Panc1 (cell line): ENCODE measurements around the gene TRIM37. TPM values are rescaled to one million over a fixed set of nuclear protein-coding genes. Genes with fewer than 3 reads are reported as not detected.

Experiments used
- ATAC-seq: fragments of 200-7000 bp; cut with Tn5 transposase; 2 replicates; pipeline ENCODE4 v1.9.1; 2020; ENCODE audit warnings: mild to moderate bottlenecking, moderate library complexity
- BruUV-seq: library from RNA; stranded (reverse); fragments of 400-500 nt; replicated peaks from 2 replicates; lab custom pipeline; 2021; lab: Mats Ljungman, UMichigan
- CTCF ChIA-PET: fragments of 300-600 bp; sonication (Branson Sonifier 250); formaldehyde crosslinking; loops from one replicate; lab custom pipeline; 2022; ENCODE audit warnings: antibody characterized with exemption; lab: Charles Lee
- POLR2A ChIA-PET: fragments of 300-600 bp; sonication (Branson Sonifier 250); formaldehyde crosslinking; loops from one replicate; lab custom pipeline; 2022; ENCODE audit warnings: antibody characterized with exemption; lab: Charles Lee
- DNase-seq: peaks from one replicate; pipeline ENCODE4 v3.0.0-alpha.2; 2010; ENCODE audit warnings: low read depth, low spot score
- H3K27ac ChIP-seq: 2 replicates; pipeline ENCODE4 v1.5.1; 2011; ENCODE audit warnings: mild to moderate bottlenecking, low read length, inconsistent platforms
- H3K27me3 ChIP-seq: fragments of 200-500 bp; sonication (Bioruptor generic); 2 replicates; pipeline ENCODE4 v1.6.0; 2014; ENCODE audit warnings: low read length, inconsistent platforms; ENCODE audit not compliant: control insufficient read depth, insufficient read depth
- H3K36me3 ChIP-seq: fragments of 200-500 bp; sonication (Bioruptor generic); 2 replicates; pipeline ENCODE4 v1.5.1; 2014; ENCODE audit warnings: inconsistent platforms, mild to moderate bottlenecking, low read length, moderate library complexity; ENCODE audit not compliant: control insufficient read depth, insufficient read depth
- H3K4me1 ChIP-seq: 2 replicates; pipeline ENCODE4 v1.5.1; 2011; ENCODE audit warnings: inconsistent platforms, mild to moderate bottlenecking, low read length, moderate library complexity; ENCODE audit not compliant: control insufficient read depth, insufficient read depth
- H3K4me3 ChIP-seq, 2 experiments: 2 replicates each; pipeline ENCODE4 v1.5.1; 2011 to 2012; ENCODE audit warnings: low read depth in 2 of 2, low read length in 2 of 2, mild to moderate bottlenecking in 2 of 2, inconsistent platforms in 1 of 2, moderate library complexity in 1 of 2
- H3K9me3 ChIP-seq: fragments of 200-500 bp; sonication (Bioruptor generic); 2 replicates; pipeline ENCODE4 v1.5.1; 2014; ENCODE audit warnings: low read depth, mild to moderate bottlenecking, inconsistent platforms, low read length, moderate library complexity; ENCODE audit not compliant: control insufficient read depth, insufficient read depth
- CTCF ChIP-seq: fragments of 450-650 bp; IDR thresholded peaks from 2 replicates; pipeline ENCODE4 v1.5.1; 2017; ENCODE audit warnings: mild to moderate bottlenecking
- POLR2AphosphoS5 ChIP-seq: IDR thresholded peaks from 2 replicates; pipeline ENCODE4 v1.6.1; 2012; ENCODE audit warnings: mild to moderate bottlenecking, low read depth, low read length, moderate library complexity
- REST ChIP-seq, 2 experiments: IDR thresholded peaks; 2 replicates each; pipeline ENCODE4 v1.6.1; 2011 to 2012; ENCODE audit warnings: low read depth in 2 of 2, control low read depth in 1 of 2, low read length in 1 of 2, mild to moderate bottlenecking in 1 of 2, moderate library complexity in 1 of 2; ENCODE audit not compliant: insufficient read depth in 1 of 2
- SIN3A ChIP-seq: IDR thresholded peaks from 2 replicates; pipeline ENCODE4 v1.6.1; 2012; ENCODE audit warnings: low read depth, mild to moderate bottlenecking, low read length, moderate library complexity, borderline replicate concordance; ENCODE audit not compliant: insufficient read depth
- TCF7L2 ChIP-seq: IDR thresholded peaks from 2 replicates; pipeline ENCODE4 v1.6.1; 2011; ENCODE audit warnings: mild to moderate bottlenecking, low read depth, low read length, inconsistent platforms
- in situ Hi-C: cut with HindIII; loops from 2 replicates; pipeline ENCODE4 v1.10.0; 2016; ENCODE audit warnings: low sequenced_read_pairs, low pct_unique_long_range_greater_than_20kb
- intact Hi-C: fragments of 100-400 bp; cut with micrococcal nuclease; formaldehyde crosslinking; loops from one replicate; pipeline ENCODE4 v1.10.0; 2022; ENCODE audit not compliant: unreplicated experiment
- total RNA-seq: library from RNA; stranded (reverse); gene quantifications from one replicate; pipeline ENCODE4 v1.2.1, GENCODE V29; 2021; ENCODE audit not compliant: unreplicated experiment

TRIM37 gene
- total RNA-seq, 1 experiment from 2014 or later, result 43.3 TPM

- in situ Hi-C loops (no loop called here), intact Hi-C loops (no loop called here)
- Histone ChIP-seq H3K4me3 (no peak overlapping the region), H3K27ac (no peak overlapping the region), H3K4me1 (no peaks in the 10 kb centered on the region), H3K9me3 (peaks cover 7% of the 10 kb centered on the region; the same call in 1 of the 2 replicates), H3K36me3 (no peaks in the 10 kb centered on the region), H3K27me3 (no peaks in the 10 kb centered on the region)
- TF ChIP-seq SIN3A (no peak), POLR2AphosphoS5 (no peak), REST (IDR thresholded peaks at IDR 0.05; ENCODE audit: insufficient read depth in 1 of 2, low read depth in 2 of 2, low read length in 1 of 2) (no peak), TCF7L2 (no peak), CTCF (no peak)
- ChIA-PET POLR2A (no interaction called here), CTCF (no interaction called here)
- no TSS peak for BruUV-seq
- ATAC-seq, result no peak
- DNase-seq, result no peak
These were observed 159.3 kb downstream of the TRIM37 start for GRCh38 chr17:58947411-58947810.

- Histone ChIP-seq H3K36me3 (no peaks in the 10 kb centered on the region), H3K4me3 (no peak overlapping the region), H3K27ac (no peak overlapping the region), H3K9me3 (peaks cover 6% of the 10 kb centered on the region; the same call in 1 of the 2 replicates), H3K27me3 (no peaks in the 10 kb centered on the region), H3K4me1 (no peaks in the 10 kb centered on the region)
- no peak for DNase-seq
- ChIA-PET POLR2A (no interaction called here), CTCF (no interaction called here)
- TF ChIP-seq REST (IDR thresholded peaks at IDR 0.05; ENCODE audit: insufficient read depth in 1 of 2, low read depth in 2 of 2, low read length in 1 of 2), result no peak
- TF ChIP-seq TCF7L2, result no peak
- no peak for TF ChIP-seq SIN3A
- no peak for TF ChIP-seq CTCF
- TF ChIP-seq POLR2AphosphoS5, result no peak
- BruUV-seq, result no TSS peak
- in situ Hi-C loops (no loop called here), intact Hi-C loops (no loop called here)
- ATAC-seq, result no peak
These were observed 162.5 kb downstream of the TRIM37 start for GRCh38 chr17:58944166-58944565.
